Measurements from ENCODE around the gene GRM8. TPM values are rescaled to one million over a fixed set of nuclear protein-coding genes. Genes with fewer than 3 reads are reported as not detected.

The GRM8 gene
- total and polyA plus RNA-seq, 4 experiments from 2014 or later: not detected

DNA sequence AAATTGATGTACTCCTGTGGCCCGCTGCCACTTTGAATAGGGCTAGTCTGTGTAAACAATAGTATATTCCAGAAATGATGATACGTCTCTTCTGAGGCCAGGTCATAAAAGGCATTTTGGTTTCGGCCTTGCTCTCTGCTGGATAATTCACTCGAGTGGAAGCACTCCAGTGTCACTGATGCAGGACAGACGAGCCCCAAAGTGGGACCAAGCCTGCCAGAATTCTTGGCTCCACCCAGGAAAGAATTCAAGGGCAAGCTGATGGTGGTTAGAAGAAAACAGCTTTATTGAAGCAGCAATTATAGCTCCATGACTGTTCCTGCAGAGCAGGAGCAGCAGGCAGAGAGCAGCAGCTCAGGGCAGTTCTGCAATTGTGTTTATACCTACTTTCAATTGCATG lies 717.6 kb downstream of the GRM8 start:
- H3K4me3 ChIP-seq (ENCODE audit: low read length in 2 of 2): no peak overlapping the region
- Mint-ChIP-seq H3K27ac (no peak overlapping the region), H3K4me3 (no peak overlapping the region), H3K36me3 (no peaks in the 10 kb centered on the region), H3K27me3 (no peaks in the 10 kb centered on the region), H3K9me3 (peaks cover 0 to 9% (median 7%) of the 10 kb centered on the region in 8 donors), H3K4me1 (no peaks in the 10 kb centered on the region)
- DNase-seq: no peak
- no peaks in the 10 kb centered on the region for H3K9me3 ChIP-seq (ENCODE audit: control insufficient read depth in 1 of 2, low read length in 2 of 2)
- H3K27me3 ChIP-seq (ENCODE audit: insufficient read depth, low read length): no peaks in the 10 kb centered on the region
- CTCF ChIA-PET (ENCODE audit: partially characterized antibody): no interaction called here
- POLR2A ChIA-PET (ENCODE audit: partially characterized antibody): no interaction called here
- H3K36me3 ChIP-seq (ENCODE audit: insufficient read depth, low read length): no peaks in the 10 kb centered on the region
- intact Hi-C loops (cut with micrococcal nuclease): no loop called here
- H3K27ac ChIP-seq (ENCODE audit: low read depth, low read length): no peak overlapping the region
- no peaks in the 10 kb centered on the region for H3K4me1 ChIP-seq (ENCODE audit: insufficient read depth, low read length)

DNA sequence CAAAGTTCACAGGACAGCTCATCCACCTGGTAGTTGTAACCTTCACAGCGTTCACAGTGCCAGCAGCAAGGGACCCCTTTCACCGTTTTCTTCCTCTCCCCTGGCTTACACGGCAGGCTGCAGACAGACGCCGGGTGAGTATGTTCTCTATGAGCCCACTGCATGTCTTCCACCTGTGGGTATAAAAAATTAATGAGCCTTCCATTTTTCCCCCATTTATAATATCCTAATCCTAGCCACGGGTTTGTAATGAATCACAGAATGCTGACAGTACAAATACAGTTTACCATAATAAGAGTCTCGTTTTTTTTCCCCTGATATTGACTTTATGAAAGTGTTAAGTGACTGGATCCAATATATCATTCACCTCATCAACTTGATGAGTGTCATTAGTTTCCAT lies 719.0 kb downstream of the GRM8 start:
- Mint-ChIP-seq H3K4me1 (no peaks in the 10 kb centered on the region), H3K27me3 (no peaks in the 10 kb centered on the region), H3K9me3 (peaks cover 0 to 13% (median 7%) of the 10 kb centered on the region in 8 donors), H3K36me3 (no peaks in the 10 kb centered on the region), H3K27ac (no peak overlapping the region), H3K4me3 (no peak overlapping the region)
- no peaks in the 10 kb centered on the region for H3K9me3 ChIP-seq (ENCODE audit: control insufficient read depth in 1 of 2, low read length in 2 of 2)
- DNase-seq: no peak
- no peak overlapping the region for H3K27ac ChIP-seq (ENCODE audit: low read depth, low read length)
- POLR2A ChIA-PET (ENCODE audit: partially characterized antibody): no interaction called here
- no peaks in the 10 kb centered on the region for H3K4me1 ChIP-seq (ENCODE audit: insufficient read depth, low read length)
- no peaks in the 10 kb centered on the region for H3K27me3 ChIP-seq (ENCODE audit: insufficient read depth, low read length)
- intact Hi-C loops (cut with micrococcal nuclease): no loop called here
- CTCF ChIA-PET (ENCODE audit: partially characterized antibody): no interaction called here
- no peak overlapping the region for H3K4me3 ChIP-seq (ENCODE audit: low read length in 2 of 2)
- no peaks in the 10 kb centered on the region for H3K36me3 ChIP-seq (ENCODE audit: insufficient read depth, low read length)

DNA sequence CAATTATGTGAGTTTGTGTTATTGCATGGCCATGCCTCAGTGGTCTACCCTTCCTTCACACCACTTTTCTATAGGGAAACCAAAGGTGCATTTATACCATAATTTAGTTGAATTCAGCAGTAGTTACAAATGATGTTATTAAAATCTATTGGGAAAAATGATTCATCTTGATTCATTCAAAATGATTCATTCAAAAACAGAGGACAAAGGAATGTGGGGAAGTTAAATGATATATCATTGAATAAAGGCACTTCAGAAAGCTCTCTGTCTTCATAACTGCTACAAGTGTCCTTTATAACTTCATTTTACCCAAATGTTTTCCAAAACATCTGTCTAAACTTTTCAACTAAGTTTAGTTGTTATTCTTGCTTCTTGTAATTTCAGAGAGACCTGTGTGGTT lies 722.9 kb downstream of the GRM8 start:
- peaks cover 0 to 27% (median 8%) of the 10 kb centered on the region in 8 donors for H3K9me3 Mint-ChIP-seq
- CTCF ChIA-PET (ENCODE audit: partially characterized antibody): no interaction called here

DNA sequence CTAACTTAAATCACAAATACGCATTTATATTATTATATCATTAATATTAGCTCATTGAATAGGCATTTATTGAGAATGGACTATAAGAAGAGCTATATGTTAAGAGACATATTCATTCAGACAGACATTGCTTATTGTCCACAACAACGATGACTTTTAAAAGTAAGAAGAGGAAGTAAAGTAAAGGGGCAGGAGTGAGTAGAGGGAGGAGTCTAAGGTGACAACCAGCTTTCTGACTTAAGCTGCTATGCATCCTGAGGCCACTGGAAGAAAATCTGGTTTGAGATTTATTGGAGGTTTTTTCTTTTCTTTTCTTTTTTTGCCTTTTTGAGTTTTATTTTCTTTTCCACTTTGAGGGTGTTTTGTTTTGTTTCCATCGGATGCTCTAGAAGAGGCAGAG lies 723.5 kb downstream of the GRM8 start:
- peaks cover 0 to 26% (median 7%) of the 10 kb centered on the region in 8 donors for H3K9me3 Mint-ChIP-seq
- H3K4me1 ChIP-seq (ENCODE audit: insufficient read depth, low read length): no peaks in the 10 kb centered on the region
- no peaks in the 10 kb centered on the region for H3K36me3 ChIP-seq (ENCODE audit: insufficient read depth, low read length)
- intact Hi-C loops (cut with micrococcal nuclease): no loop called here
- no peaks in the 10 kb centered on the region for H3K27me3 Mint-ChIP-seq
- H3K27me3 ChIP-seq (ENCODE audit: insufficient read depth, low read length): no peaks in the 10 kb centered on the region
- H3K4me3 ChIP-seq (ENCODE audit: low read length in 2 of 2): no peak overlapping the region
- no peak for DNase-seq
- H3K27ac Mint-ChIP-seq: no peak overlapping the region
- H3K4me3 Mint-ChIP-seq: no peak overlapping the region
- ChIA-PET CTCF (ENCODE audit: partially characterized antibody) (no interaction called here), POLR2A (ENCODE audit: partially characterized antibody) (no interaction called here)
- no peak overlapping the region for H3K27ac ChIP-seq (ENCODE audit: low read depth, low read length)
- no peaks in the 10 kb centered on the region for H3K36me3 Mint-ChIP-seq
- peaks cover 0 to 6% of the 10 kb centered on the region in 2 donors for H3K9me3 ChIP-seq (ENCODE audit: control insufficient read depth in 1 of 2, low read length in 2 of 2)
- no peaks in the 10 kb centered on the region for H3K4me1 Mint-ChIP-seq

More for the DNA sequence above, 722.9 kb downstream of the GRM8 start:
- H3K36me3 ChIP-seq (ENCODE audit: insufficient read depth, low read length): no peaks in the 10 kb centered on the region
- peaks cover 0 to 1% of the 10 kb centered on the region in 2 donors for H3K9me3 ChIP-seq (ENCODE audit: control insufficient read depth in 1 of 2, low read length in 2 of 2)
- POLR2A ChIA-PET (ENCODE audit: partially characterized antibody): no interaction called here
- Mint-ChIP-seq H3K27me3 (no peaks in the 10 kb centered on the region), H3K4me1 (no peaks in the 10 kb centered on the region), H3K4me3 (no peak overlapping the region), H3K27ac (no peak overlapping the region), H3K36me3 (no peaks in the 10 kb centered on the region)
- no peak for DNase-seq
- intact Hi-C loops (cut with micrococcal nuclease): no loop called here
- no peak overlapping the region for H3K4me3 ChIP-seq (ENCODE audit: low read length in 2 of 2)
- H3K27ac ChIP-seq (ENCODE audit: low read depth, low read length): no peak overlapping the region
- no peaks in the 10 kb centered on the region for H3K4me1 ChIP-seq (ENCODE audit: insufficient read depth, low read length)
- no peaks in the 10 kb centered on the region for H3K27me3 ChIP-seq (ENCODE audit: insufficient read depth, low read length)

DNA sequence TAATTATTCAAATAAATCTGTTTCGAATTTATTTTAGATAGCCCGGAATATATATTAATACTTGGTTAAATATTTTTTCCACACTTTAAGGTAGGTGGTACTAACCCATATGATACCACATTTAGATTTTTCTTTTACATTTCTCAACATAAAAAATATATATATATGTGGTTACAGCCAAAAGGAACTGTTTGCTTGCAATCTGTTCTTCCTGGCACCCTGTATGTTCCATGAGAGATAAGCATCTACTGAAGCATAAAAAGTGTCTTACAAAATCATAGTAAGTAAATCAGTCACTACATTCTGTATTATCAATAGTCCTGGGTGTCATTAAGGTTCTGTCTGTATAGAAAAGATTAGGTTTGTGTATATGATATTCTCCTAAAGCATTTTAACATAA lies 726.8 kb downstream of the GRM8 start:
- POLR2A ChIA-PET (ENCODE audit: partially characterized antibody): no interaction called here
- Histone ChIP-seq H3K9me3 (ENCODE audit: control insufficient read depth in 1 of 2, low read length in 2 of 2) (peaks cover 0 to 6% of the 10 kb centered on the region in 2 donors), H3K27me3 (ENCODE audit: insufficient read depth, low read length) (no peaks in the 10 kb centered on the region), H3K27ac (ENCODE audit: low read depth, low read length) (no peak overlapping the region), H3K4me3 (ENCODE audit: low read length in 2 of 2) (no peak overlapping the region), H3K36me3 (ENCODE audit: insufficient read depth, low read length) (no peaks in the 10 kb centered on the region), H3K4me1 (ENCODE audit: insufficient read depth, low read length) (no peaks in the 10 kb centered on the region)
- H3K9me3 Mint-ChIP-seq: peaks cover 0 to 26% (median 3%) of the 10 kb centered on the region in 8 donors
- no peak overlapping the region for H3K4me3 Mint-ChIP-seq
- H3K27ac Mint-ChIP-seq: no peak overlapping the region
- DNase-seq: no peak
- intact Hi-C loops (cut with micrococcal nuclease): no loop called here
- H3K36me3 Mint-ChIP-seq: no peaks in the 10 kb centered on the region
- CTCF ChIA-PET (ENCODE audit: partially characterized antibody): no interaction called here
- no peaks in the 10 kb centered on the region for H3K27me3 Mint-ChIP-seq
- no peaks in the 10 kb centered on the region for H3K4me1 Mint-ChIP-seq

DNA sequence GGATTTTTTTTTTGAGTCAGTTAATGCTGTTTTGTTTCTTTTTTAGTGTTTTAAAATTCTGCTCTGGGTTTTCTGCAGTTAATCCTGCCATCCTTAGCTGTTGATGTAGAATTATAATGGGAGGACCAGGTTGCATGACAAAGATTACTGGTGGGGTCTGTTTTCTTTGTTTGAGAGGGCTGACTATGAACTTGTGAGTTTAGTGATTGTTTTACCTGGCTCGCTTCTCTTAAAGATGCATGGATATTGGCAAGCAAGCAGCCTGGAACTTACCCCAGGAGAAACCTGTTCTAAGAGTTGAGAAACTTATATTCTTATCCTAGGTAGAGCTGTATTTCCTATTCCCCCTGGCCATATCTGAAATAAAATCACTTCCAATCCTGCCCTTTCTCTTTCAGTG lies 727.8 kb downstream of the GRM8 start:
- intact Hi-C loops (cut with micrococcal nuclease): no loop called here
- H3K27me3 Mint-ChIP-seq: no peaks in the 10 kb centered on the region
- H3K36me3 Mint-ChIP-seq: no peaks in the 10 kb centered on the region
- CTCF ChIA-PET (ENCODE audit: partially characterized antibody): no interaction called here
- H3K9me3 ChIP-seq (ENCODE audit: control insufficient read depth in 1 of 2, low read length in 2 of 2): peaks cover 0 to 6% of the 10 kb centered on the region in 2 donors
- H3K4me1 ChIP-seq (ENCODE audit: insufficient read depth, low read length): no peaks in the 10 kb centered on the region
- POLR2A ChIA-PET (ENCODE audit: partially characterized antibody): no interaction called here
- no peak overlapping the region for H3K27ac Mint-ChIP-seq
- H3K36me3 ChIP-seq (ENCODE audit: insufficient read depth, low read length): no peaks in the 10 kb centered on the region
- no peaks in the 10 kb centered on the region for H3K27me3 ChIP-seq (ENCODE audit: insufficient read depth, low read length)
- no peak overlapping the region for H3K27ac ChIP-seq (ENCODE audit: low read depth, low read length)
- peaks cover 0 to 30% (median 4%) of the 10 kb centered on the region in 8 donors for H3K9me3 Mint-ChIP-seq
- H3K4me3 Mint-ChIP-seq: no peak overlapping the region
- H3K4me3 ChIP-seq (ENCODE audit: low read length in 2 of 2): no peak overlapping the region
- no peak for DNase-seq
- H3K4me1 Mint-ChIP-seq: no peaks in the 10 kb centered on the region

DNA sequence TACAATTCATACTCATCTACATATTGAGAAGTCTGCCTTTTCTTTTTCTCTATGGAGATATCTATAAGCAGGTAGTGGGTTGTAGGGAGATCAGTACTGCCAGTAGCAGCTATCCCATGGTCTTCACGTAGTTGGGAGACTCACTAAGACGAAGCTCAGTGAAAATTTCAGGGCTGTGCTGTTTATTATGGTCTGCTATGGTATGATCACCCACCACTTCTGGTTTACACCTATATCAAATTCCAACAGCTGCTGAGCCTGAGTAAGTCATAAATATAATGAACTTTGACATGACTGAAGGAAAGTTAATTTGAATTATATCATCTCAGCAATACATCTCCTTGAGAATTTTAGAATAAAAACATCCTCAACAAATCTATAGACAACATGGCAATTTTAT lies 741.7 kb downstream of the GRM8 start:
- H3K4me3 Mint-ChIP-seq: no peak overlapping the region
- ChIA-PET POLR2A (ENCODE audit: partially characterized antibody) (no interaction called here), CTCF (ENCODE audit: partially characterized antibody) (no interaction called here)
- no peaks in the 10 kb centered on the region for H3K36me3 ChIP-seq (ENCODE audit: insufficient read depth, low read length)
- no peaks in the 10 kb centered on the region for H3K36me3 Mint-ChIP-seq
- no peaks in the 10 kb centered on the region for H3K27me3 Mint-ChIP-seq
- H3K27ac Mint-ChIP-seq: no peak overlapping the region
- H3K4me3 ChIP-seq (ENCODE audit: low read length in 2 of 2): no peak overlapping the region
- DNase-seq: no peak
- H3K9me3 Mint-ChIP-seq: peaks cover 0 to 8% (median under 1%) of the 10 kb centered on the region in 8 donors
- H3K27ac ChIP-seq (ENCODE audit: low read depth, low read length): no peak overlapping the region
- H3K27me3 ChIP-seq (ENCODE audit: insufficient read depth, low read length): no peaks in the 10 kb centered on the region
- no peaks in the 10 kb centered on the region for H3K4me1 ChIP-seq (ENCODE audit: insufficient read depth, low read length)
- intact Hi-C loops (cut with micrococcal nuclease): no loop called here
- H3K9me3 ChIP-seq (ENCODE audit: control insufficient read depth in 1 of 2, low read length in 2 of 2): no peaks in the 10 kb centered on the region
- no peaks in the 10 kb centered on the region for H3K4me1 Mint-ChIP-seq

DNA sequence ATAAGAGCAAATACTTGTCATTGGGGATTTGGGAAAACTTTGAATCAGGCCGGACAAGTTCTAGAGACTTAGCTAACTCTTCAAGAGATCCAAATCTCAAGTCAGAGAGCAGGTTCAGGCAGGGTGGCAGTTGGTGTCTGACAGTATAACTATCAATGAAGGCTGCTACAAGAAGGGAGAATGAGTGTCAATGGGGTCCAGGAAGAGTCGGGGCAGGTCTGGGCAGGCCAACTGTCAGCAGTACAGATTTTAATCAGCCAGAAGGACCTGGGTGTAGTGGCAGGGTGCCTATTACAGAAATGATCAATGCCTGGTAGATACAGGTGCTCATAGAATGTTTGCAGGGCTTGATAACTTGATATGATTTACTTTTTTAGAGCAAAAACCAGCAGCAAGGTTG lies 751.1 kb downstream of the GRM8 start:
- Histone ChIP-seq H3K4me1 (ENCODE audit: insufficient read depth, low read length) (no peaks in the 10 kb centered on the region), H3K9me3 (ENCODE audit: control insufficient read depth in 1 of 2, low read length in 2 of 2) (no peaks in the 10 kb centered on the region), H3K27ac (ENCODE audit: low read depth, low read length) (no peak overlapping the region), H3K4me3 (ENCODE audit: low read length in 2 of 2) (no peak overlapping the region), H3K36me3 (ENCODE audit: insufficient read depth, low read length) (no peaks in the 10 kb centered on the region), H3K27me3 (ENCODE audit: insufficient read depth, low read length) (no peaks in the 10 kb centered on the region)
- H3K9me3 Mint-ChIP-seq: peaks cover 0 to 11% (median 2%) of the 10 kb centered on the region in 8 donors
- no peaks in the 10 kb centered on the region for H3K4me1 Mint-ChIP-seq
- no peaks in the 10 kb centered on the region for H3K36me3 Mint-ChIP-seq
- no peak for DNase-seq
- no peak overlapping the region for H3K27ac Mint-ChIP-seq
- H3K27me3 Mint-ChIP-seq: no peaks in the 10 kb centered on the region
- POLR2A ChIA-PET (ENCODE audit: partially characterized antibody): no interaction called here
- no peak overlapping the region for H3K4me3 Mint-ChIP-seq
- intact Hi-C loops (cut with micrococcal nuclease): no loop called here
- CTCF ChIA-PET (ENCODE audit: partially characterized antibody): no interaction called here
